ENCODE results near the gene MARS1.

Gene MARS1

DNA sequence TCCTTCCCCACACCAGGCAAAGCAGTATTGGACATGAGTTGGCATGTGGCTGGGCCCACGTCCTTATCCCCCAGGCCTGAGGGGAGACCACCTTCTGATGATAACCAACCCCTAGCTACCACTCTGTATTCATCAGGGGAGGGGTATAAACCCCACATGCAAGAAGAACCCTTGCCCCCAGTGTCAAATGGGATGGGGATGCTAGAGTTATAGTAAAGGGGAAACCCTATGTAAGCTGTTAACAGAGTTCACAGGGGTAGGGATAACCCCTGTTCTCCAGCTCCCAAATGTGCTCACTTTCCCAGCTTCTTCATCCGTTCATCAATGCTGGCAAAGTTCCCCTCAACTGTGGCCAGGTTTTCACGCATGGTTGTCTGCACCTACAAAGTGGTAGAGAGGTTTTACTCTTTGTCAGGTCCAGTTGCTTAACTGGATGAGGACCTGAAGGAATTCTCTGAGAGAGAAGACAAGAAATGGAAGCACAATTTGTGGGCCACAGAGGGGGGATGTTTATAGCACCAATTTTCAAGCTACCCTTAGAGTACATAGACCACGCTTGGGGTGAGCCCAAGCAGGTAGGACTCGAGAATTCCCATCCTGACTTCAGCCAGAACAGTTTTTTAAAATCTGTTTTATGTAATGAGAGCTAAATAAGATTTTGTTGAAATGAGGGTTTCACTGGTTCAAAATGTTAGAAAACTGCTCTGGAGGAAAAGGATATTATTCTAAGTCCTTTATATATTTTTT is 42.7 kb downstream of the MARS1 start:
- no peak for DNase-seq (ENCODE audit: low read depth in 2 of 2)

DNA sequence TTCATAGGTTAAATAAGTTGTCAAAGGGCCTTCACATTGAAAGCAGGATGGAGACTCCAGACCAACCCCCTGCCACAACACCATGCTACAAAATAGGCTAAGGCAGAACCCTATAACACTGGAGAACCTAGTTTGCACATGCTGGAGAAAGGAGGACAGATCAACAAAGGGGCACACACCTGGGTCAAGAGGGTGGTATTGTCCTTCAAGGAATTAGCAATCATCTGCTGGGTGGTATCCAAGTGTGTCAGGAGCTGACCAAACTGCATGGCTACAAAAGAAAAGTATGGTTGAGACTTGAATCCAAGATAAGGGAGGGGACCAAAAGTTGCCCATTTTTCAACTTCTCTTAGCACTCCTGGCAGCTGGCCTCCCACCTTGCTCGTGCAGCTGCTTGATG is 44.0 kb downstream of the MARS1 start:
- DNase-seq (ENCODE audit: low read depth in 2 of 2) = no peak

DNA sequence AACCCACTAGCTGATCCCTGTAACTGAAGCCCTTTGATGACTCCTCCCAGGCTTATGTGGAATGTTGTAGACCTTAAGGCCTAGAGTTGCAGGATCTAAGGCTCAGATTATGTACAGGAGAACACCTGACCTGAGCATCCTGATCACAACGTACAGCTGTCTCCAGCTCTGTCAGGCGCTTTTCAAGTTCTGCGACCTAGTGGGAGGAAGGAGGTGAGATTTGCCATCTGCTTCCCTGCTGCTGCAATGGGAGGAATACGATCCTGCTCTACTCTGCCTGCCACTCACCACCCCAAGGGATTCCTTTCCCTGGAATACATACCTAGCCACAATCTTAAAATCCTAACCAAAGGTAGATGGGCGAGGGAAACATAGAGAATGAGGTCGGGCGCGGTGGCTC is 45.2 kb downstream of the MARS1 start:
- no peak for DNase-seq (ENCODE audit: low read depth in 2 of 2)

DNA sequence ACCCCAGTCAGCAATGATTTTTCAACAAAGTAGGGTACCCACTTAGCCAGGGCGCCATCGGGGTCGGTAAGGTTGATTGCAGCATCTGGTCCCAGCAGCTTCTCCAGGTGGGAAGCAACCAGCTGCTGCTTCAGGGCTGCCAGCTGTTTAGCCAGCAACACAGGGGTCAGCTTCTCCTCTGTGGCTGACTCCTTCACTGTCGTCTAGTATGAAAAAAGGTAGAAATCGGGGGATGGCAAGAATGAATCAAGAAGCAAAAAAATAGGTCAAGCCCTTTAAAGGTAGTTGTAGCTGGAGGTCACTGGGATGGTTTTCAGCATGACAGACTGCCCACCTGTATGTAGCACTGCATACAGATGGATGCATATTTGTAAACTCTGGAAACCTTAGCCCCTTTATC is 46.4 kb downstream of the MARS1 start:
- no peak for DNase-seq (ENCODE audit: low read depth in 2 of 2)

DNA sequence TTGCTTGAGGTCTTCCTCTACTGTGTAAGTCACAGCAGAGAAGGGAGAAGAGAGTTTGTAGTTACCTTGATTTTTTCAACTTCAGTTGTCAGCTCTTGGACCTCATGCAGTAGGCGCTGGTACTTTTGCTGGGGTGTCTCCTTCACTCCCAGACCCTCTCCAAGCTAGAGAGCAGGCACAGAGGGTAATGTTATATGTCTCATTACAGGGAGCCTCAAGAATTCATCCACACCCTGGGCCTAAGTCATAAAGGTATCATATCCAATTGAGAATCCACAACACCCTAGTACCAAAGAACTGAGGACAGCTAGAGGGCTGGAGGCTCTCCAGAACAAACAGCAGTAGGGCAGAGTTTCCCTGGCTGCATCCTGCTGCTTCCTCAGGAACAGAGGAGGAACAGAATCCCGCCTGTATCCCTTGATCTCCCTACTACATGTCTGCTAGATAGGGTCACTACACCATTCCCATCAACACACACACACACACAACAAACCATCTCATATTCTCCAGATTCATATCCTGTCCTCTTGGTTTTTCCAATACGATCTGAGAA is 47.2 kb downstream of the MARS1 start:
- DNase-seq (ENCODE audit: low read depth in 2 of 2) = no peak

DNA sequence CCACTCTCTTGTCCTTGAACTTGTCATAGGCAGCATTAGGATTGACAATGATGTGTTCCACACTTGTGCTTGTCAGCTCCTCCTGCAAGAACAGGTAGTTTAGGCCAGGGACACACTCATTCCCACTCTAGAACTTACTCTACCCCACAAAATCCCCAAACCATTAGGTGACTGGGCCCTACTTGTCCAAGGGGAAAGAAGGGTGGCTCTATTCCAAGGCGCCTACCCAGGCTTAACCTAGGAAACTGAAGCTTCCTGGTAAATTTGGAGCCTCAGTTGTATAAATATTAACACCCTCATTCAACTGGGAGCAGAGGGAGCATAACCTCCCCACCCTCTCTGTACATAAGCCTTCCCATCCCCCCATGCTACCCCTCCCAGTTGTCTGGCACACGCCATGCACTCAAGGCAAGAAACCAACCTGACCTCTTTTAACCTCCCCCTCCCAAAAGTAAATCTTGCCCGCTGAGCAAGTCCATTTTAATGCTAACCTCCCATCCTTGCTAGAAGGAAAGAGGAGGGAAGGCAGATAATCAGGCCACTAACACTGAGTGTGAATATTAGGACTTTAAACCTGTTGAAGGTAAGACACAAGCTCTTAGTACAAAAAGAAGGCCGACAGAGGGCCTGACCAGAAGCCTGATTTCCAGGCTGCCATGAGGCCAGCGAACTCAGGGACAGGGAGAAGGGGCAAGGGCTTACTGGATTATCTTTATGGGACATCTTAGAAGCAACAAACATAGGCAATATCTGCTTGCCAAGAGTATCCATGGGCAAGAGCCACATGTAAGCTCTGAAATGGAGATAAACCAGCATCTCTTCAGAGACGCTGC is 48.1 kb downstream of the MARS1 start:
- no peak for DNase-seq (ENCODE audit: low read depth in 2 of 2)

DNA sequence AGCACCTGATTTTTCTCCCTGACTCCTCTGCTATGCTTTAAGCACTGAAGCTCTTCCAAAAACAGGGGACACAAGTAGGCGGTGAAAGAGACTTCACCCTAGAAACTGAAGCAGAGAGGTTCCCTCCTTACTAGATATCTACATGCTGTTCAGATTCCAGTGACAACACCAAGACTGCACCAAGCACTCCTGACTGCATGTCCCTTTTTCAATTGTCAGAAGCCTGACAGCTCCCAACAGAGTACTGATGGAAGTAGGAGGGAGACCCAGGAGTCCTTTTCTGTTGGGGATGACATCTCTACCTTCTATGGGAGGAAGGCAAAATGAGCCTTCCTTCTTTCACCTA is 48.7 kb downstream of the MARS1 start:
- DNase-seq (ENCODE audit: low read depth in 2 of 2) = no peak

DNA sequence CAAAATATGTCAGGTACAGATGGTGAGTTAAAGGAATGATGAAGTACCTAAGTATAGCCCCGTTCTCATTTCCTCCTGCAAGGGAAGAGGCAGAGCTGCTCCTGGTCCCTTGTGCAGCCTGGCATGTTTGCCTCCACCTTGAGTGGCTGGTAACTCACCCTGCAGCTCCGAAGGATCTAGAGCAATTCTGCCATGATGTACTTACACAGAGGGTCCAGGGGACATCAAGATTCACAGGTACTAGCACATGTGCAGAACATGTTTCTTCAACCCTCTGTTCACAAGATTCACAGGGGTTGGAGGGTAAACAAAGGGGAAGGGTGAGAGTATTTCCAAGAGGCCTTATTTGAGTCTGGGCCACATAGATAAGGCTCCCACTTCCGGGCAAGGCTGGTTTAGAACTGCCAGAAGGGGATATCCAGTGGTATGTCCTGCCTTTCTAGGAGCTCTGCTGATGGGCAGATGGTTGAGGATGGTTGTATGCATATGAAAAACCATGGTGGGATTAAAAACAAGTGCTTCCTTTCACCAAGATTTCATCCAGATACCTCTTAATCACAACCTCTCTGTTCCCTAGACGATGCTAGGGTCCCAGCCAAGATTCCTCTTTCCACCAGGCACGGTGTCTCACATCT is 51.4 kb downstream of the MARS1 start:
- no peak for DNase-seq (ENCODE audit: low read depth in 2 of 2)

DNA sequence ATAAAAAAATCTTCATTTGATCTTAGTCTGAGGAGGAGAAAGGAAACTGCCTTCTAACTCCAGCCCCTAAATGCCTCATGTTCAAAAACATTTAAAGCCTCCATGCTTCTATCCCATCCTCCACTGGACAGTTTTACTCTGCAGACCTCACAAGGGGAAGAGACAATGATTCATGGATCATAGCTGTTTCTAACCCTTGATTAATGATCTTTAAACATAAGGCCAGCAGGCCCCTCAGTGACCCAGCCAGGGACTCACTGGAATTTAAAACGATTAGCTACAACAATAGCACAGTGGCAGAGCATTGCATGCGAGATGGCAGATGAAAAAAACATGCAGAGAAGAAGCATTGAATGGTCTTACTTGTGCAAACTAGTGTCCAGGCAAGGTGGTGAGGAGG is 53.1 kb downstream of the MARS1 start:
- no peak for DNase-seq (ENCODE audit: low read depth in 2 of 2)

DNA sequence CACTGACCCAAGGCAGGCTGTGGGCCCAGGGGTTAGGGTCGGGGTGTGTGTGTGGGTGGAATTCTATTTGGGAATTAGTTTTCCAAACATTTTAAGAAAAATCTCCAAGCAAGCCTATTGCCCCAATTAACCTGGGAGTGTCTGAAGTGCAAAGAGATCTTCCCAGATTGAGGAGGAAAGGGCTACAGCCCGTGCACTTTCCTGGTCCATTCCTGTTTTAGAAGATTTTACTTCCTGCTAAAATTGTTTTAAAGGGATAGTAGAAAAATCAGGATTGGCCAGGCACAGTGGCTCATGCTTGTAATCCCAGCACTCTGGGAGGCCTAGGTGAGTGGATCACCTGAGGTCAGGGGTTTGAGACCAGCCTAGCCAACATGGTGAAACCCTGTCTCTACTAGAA is 53.8 kb downstream of the MARS1 start:
- DNase-seq (ENCODE audit: low read depth in 2 of 2) = no peak

DNA sequence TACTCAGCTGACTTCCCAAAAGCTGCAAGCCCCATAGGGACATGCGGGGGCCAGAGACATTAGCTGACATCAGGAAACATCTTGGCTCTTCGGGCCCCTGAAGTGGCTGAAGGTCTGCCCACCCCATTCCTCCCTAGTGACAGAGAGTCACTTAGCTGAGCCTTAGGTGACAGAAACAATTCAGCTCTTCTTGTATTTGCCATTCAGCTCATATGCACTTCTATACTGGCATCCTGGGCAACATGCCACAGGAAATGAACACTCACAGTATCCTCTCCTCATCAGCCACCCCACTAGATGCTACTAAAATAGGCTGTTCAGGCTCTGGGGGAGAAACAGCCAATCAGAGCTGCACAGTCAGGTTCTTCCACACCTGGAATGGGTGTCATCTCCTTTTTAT is 55.7 kb downstream of the MARS1 start:
- DNase-seq (ENCODE audit: low read depth in 2 of 2) = no peak

DNA sequence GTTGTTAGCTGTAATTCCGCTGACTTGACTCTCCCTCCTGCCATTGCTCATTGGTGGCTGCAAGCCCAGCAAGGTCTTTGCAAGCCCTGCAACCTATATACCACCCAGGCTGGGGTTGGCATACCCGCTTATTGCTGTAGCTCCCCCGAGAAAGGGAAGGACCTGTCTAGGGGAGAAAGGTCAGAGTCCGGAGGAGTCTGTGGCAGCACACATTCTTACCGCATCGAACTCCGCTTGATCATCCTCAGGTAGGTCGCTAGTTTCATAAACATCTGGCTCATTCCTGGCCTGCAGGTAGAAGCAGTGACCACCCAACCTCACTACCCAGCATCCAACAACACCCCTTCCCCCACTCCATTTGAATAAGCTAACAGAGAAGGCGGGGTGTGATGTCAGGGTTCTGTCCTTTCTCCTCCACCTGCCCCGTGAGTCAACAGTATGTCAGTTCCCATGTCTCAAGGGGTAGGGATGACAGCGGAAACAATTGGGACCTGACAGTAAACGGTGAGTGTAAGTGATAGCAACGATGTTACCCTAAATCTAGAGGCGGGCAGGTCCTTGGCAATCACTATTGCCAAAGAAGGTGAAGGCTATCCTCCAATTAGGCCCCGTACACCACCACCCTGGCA is 58.1 kb downstream of the MARS1 start:
- DNase-seq (ENCODE audit: low read depth in 2 of 2) = no peak

DNA sequence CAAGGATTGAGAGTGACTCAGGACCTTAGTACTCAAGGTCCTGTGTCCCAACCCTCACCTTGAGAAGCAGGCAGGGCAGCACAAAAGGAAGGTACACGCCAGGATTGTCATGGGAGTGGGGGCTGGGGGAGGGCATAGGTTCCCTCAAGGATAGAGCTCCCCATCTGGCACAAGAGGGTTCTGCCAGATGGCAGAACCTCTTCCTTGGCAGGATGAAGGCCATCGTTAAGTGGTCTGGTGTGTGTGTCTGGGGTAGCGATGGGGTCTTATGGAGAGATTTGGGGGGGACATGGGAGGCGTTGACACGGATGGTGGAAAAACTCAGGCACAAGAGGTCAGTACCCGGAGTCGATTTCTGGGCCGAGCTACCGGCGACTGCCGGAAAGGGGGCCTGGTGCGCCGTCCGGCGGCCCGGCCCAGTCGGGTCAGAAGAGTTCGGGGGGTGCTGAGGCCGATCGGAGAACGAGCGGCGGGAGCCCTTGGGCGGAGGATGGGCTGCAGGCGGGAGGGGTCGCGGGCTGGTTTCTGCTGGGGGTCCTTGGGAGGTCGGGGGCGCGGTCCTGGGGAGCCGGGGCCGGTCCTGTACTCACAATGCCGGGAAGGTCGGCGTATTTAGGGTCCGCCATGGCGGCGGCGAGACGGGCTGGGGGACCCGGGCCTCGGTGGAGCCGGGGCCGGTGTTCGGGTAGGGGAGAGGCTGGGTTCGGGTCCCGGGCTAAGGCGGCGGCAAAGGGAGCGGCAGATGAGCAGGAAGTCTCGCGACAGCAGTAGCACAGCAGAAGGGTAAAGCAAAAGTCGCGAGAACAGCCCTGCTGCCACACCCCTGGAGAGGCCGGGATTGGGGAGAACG is 58.8 kb downstream of the MARS1 start, which contains the start of gene DCTN2:
Gene DCTN2, minus strand, starts transcription at position 755 of the 850 bp plus-strand sequence. Its CDS starts 129 bp downstream, at position 626.
- DNase-seq (ENCODE audit: low read depth in 2 of 2) = peak; percentile 81 to 91

DNA sequence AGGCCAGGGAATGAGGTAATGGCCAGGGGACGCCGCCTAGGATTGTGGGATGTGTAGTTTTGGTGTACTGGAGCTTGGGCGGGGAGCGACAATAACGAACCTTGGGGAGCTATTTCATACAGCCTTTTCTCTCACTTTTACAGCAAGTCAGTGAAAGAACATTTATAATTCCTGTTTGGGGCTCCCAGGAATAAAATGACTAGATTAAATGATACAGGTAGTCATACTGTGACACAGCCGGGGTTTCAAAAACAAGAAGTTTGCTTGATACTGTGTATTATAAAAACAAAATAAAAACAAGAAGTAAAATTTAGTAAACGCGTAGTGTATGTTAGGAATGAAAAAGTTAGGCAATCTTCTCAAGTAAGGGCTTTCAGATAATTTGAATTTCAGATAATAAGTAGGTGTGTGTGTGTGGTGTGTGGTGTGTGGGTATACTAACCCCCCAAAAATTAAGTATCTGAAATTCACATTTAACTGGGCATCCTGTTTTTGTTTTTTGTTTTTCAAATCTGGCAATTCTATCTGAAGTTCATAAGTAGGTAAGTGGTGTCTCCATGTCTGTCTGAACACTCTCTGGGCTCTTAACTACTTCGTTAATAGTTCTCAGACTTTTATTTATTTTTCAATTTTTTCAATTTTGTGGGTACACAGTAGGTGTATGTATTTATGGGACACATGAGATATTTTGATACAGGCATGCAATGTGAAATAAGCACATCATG is 59.6 kb downstream of the MARS1 start:
- DNase-seq (ENCODE audit: low read depth in 2 of 2) = no peak

DNA sequence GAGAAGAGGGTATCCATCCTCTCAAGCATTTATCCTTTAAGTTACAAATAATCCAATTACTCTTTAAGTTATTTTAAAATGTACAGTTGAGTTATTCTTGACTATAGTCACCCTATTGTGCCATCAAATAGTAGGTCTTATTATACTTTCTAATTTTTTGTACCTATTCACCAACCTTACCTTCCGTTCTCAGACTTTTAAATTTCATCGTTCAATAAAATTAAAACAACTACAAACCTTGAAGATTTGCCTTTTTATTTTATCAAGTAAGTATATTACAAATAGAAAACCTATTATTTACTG is 60.1 kb downstream of the MARS1 start:
- no peak for DNase-seq (ENCODE audit: low read depth in 2 of 2)

DNA sequence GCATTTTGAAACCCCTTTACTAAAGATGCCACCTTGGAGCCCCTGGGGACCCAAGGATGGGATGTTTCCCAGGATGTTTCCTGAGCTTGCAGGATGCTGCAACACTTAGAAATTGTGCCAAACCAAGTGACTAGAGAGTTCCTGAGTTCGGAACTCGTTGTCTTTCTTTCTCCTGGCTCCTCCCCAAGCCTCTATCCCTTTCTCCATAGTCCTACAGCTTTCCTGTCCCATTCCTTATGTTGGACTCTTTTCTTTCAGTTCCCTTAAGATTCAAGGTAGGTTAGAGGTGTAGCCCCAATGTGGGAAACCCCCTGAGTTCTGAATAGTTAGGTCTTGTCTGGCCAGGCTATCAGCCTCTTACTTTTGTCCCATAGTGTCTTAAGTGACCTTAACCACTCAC is 60.6 kb downstream of the MARS1 start:
- DNase-seq (ENCODE audit: low read depth in 2 of 2) = no peak

DNA sequence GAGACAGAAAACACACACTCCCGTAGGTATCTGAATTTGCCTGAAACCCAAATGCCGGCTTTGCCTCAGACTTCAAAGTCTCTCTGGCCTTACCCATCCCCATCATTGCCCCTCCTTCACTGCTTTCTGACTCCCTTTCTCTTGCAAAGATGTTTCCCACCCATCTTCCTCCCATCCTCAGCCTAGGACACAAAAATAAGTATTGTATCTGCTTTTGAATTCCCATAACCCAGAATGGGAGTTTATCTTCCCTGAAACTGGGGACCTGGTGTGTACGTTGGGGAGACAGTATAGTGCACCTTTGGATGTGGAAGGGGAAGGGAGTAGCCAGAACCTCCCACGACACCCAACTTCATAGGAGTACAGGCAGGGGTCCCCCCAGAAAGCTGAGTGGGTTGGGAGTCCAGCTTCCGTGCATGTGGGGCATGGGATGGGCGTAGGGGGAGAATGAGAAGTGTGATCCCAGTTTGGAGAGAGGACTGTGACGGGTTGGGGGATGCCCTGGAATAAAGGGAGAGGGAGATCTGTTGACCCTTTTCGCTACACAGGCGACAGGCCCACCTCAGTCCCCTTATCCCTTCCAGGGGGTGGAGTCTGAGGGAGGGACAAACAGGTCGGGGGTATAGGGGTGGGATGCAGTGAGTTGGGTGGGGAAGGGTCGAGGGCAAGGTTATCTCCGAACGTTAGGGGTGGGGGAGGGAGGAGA is 61.5 kb downstream of the MARS1 start:
- DNase-seq (ENCODE audit: low read depth in 2 of 2) = no peak

DNA sequence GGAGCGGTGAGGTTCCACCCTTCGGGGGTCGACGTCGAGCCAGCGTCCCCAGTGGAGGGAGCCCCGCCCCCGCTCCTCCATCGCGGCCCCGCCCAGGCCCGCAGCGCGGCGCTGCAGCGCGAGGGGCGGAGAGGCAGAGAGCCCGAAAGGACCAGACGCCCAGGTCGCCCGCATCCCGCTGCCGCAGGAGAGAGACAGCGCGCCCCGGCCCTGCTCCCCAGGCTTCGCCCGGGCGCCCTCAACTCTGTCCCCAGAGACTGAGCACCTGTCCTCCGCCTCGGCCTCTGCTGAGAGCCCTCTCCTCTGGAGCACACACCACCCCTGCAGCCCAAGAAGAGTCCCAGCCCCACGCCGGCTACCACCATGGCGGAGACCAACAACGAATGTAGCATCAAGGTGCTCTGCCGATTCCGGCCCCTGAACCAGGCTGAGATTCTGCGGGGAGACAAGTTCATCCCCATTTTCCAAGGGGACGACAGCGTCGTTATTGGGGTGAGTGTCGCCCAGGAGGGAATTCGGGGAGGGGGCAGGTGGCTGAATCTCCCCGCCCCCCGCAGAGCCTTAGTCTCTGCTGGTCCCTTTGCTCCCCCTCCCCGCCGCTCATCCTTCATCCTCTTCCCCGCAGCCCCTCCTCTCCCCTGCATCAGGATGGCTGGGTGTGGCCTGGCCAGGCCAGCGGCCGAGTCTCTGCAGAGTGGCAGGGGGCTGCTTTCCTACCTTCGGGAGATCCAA is 62.2 kb downstream of the MARS1 start, which contains the start of gene KIF5A:
Gene KIF5A, plus strand, starts transcription at position 136 of the 732 bp plus-strand sequence. Its CDS starts 228 bp downstream, at position 364.
- peak; percentile 10 for DNase-seq (ENCODE audit: low read depth in 2 of 2)
